HG02798 (cell line): ENCODE data around the gene SLX4IP.
A peak's percentile ranks its signal among the peaks of the same experiment; 100 is the strongest.
"Not testable (repeated sequence)": the region's sequence is repeated elsewhere in the genome, so short reads cannot be mapped to it uniquely, and the experiment has no call there.

Experiments used
- ATAC-seq: cut with Tn5 transposase; IDR thresholded peaks from one replicate; pipeline ENCODE4 v1.9.1; 2021; ENCODE audit warnings: mild to moderate bottlenecking; ENCODE audit not compliant: unreplicated experiment, poor library complexity

SLX4IP gene

GRCh38 chr20:10561302-10561701 is 126.2 kb downstream of the SLX4IP start:
- ATAC-seq = no peak

GRCh38 chr20:10562899-10563298 is 127.8 kb downstream of the SLX4IP start:
- ATAC-seq = no peak

GRCh38 chr20:10563935-10564492 is 128.9 kb downstream of the SLX4IP start:
- no peak for ATAC-seq

- no peak for ATAC-seq
Observed at GRCh38 chr20:10565191-10565921, 130.3 kb downstream of the SLX4IP start.

- ATAC-seq = no peak
Observed at GRCh38 chr20:10565922-10566897, 131.1 kb downstream of the SLX4IP start.

GRCh38 chr20:10568032-10568431 is 132.9 kb downstream of the SLX4IP start:
- no peak for ATAC-seq

- no peak for ATAC-seq
Observed at GRCh38 chr20:10571313-10571815, 136.3 kb downstream of the SLX4IP start.

- ATAC-seq = no peak
Observed at GRCh38 chr20:10572853-10573252, 137.7 kb downstream of the SLX4IP start.

- no peak for ATAC-seq
Observed at GRCh38 chr20:10573273-10573950, 138.3 kb downstream of the SLX4IP start.

- ATAC-seq = no peak
Observed at GRCh38 chr20:10573951-10574339, 138.8 kb downstream of the SLX4IP start.

- ATAC-seq = no peak
Observed at GRCh38 chr20:10576411-10577090, 141.4 kb downstream of the SLX4IP start.

GRCh38 chr20:10577648-10578047 is 142.5 kb downstream of the SLX4IP start:
- no peak for ATAC-seq

- peak; percentile 64 for ATAC-seq
Observed at GRCh38 chr20:10578607-10579006, 143.5 kb downstream of the SLX4IP start.

GRCh38 chr20:10579942-10580341 is 144.8 kb downstream of the SLX4IP start:
- ATAC-seq = no peak

GRCh38 chr20:10580700-10581099 is 145.6 kb downstream of the SLX4IP start:
- no peak for ATAC-seq

GRCh38 chr20:10581823-10582222 is 146.7 kb downstream of the SLX4IP start:
- no peak for ATAC-seq

- ATAC-seq = no peak
Observed at GRCh38 chr20:10584371-10584770, 149.3 kb downstream of the SLX4IP start.

- no peak for ATAC-seq
Observed at GRCh38 chr20:10585308-10585707, 150.2 kb downstream of the SLX4IP start.

GRCh38 chr20:10586296-10586695 is 151.2 kb downstream of the SLX4IP start:
- ATAC-seq = no peak

- ATAC-seq = not testable (repeated sequence)
Observed at GRCh38 chr20:10590446-10590845, 155.3 kb downstream of the SLX4IP start.
